Psoas muscle (tissue), 8 donors: ENCODE data around the gene ZNF814. TPM values are rescaled to one million over a fixed set of nuclear protein-coding genes. Genes with fewer than 3 reads are reported as not detected.

Experiments used
- ATAC-seq, 4 donors: fragments of 200-7000 bp; cut with Tn5 transposase; one replicate each; pipeline ENCODE4 v1.9.1; 2020; ENCODE audit warnings: moderate library complexity in 3 of 4, mild to moderate bottlenecking in 2 of 4
- DNase-seq, 2 donors: peaks; one replicate each; pipeline ENCODE4 v3.0.0-alpha.2; 2020
- H3K27ac ChIP-seq: fragments of 200-600 bp; one replicate; pipeline ENCODE4 v1.8.0; 2022
- H3K27me3 ChIP-seq, 3 donors: fragments of 200-600 bp in 1 of 3; one replicate each; pipeline versions ENCODE4 v1.6.1 to v1.8.0; 2013 to 2022; ENCODE audit warnings: low read length in 2 of 3, mild to moderate bottlenecking in 2 of 3, moderate library complexity in 1 of 3; ENCODE audit not compliant: insufficient read depth in 3 of 3
- H3K36me3 ChIP-seq, 2 donors: fragments of 200-600 bp in 1 of 2; one replicate each; pipeline versions ENCODE4 v1.6.1 to v1.8.0; 2013 to 2022; ENCODE audit warnings: low read depth in 1 of 2, mild to moderate bottlenecking in 1 of 2, moderate library complexity in 1 of 2; ENCODE audit not compliant: insufficient read depth in 1 of 2
- H3K4me1 ChIP-seq: fragments of 200-600 bp; one replicate; pipeline ENCODE4 v1.8.0; 2022
- H3K4me3 ChIP-seq: fragments of 200-600 bp; one replicate; pipeline ENCODE4 v1.8.0; 2022; ENCODE audit warnings: mild to moderate bottlenecking
- H3K9me3 ChIP-seq: fragments of 200-600 bp; one replicate; pipeline ENCODE4 v1.8.0; 2022
- CTCF ChIP-seq: fragments of 200-600 bp; IDR thresholded peaks from one replicate; pipeline ENCODE4 v1.8.0; 2022; ENCODE audit warnings: antibody characterized with exemption
- WGBS, 3 donors: extraction: QIAGEN DNeasy Blood & Tissue Kit; methylation state at CpG; one replicate each; pipeline versions ENCODE4 v1.1.6 to v1.1.7; 2013; 5-methylcytosine and 5-hydroxymethylcytosine counted together
- intact Hi-C, 2 donors: fragments of 100-400 bp; cut with DNase I; formaldehyde crosslinking; loops; one replicate each; pipeline versions ENCODE4 v1.11.0 to v1.14.2; 2022
- polyA plus RNA-seq, 3 donors: library from polyadenylated mRNA; stranded (reverse); fragments of 200-250 nt; gene quantifications; one replicate each; pipeline ENCODE4 v1.2.3, GENCODE V29; 2013
- total RNA-seq, 4 donors: library from RNA; stranded (reverse); fragmentation: NEBNext Ultra II Directional in 2 of 4; extraction: Animal tissue kit (Norgen Biotek cat#: 25700) in 2 of 4; gene quantifications; one replicate each; pipeline versions ENCODE4 v1.2.1 to v1.2.4, GENCODE V29; 2021 to 2023
- donor health status: healthy with polysubstance abuse.
- donor health status: DM: no; HTN: no; CAD: no; lungs with moderate emphysema.
- donor health status: Bipolar disorder and iron deficiency.
- donor health status: healthy.
- donor health status: DM: yes; HTN: yes; CAD: no.
- donor health status: DM: no; HTN: no; CAD: no.
- donor health status: DM: no; HTN: no; CAD: no.
- donor health status: DM: yes; HTN: yes; CAD: no.

ZNF814 gene
- total and polyA plus RNA-seq, 7 donors = 5.3 to 12.1 (median 8.6) TPM

- intact Hi-C loops = no loop called here
- ATAC-seq = no peak
- H3K4me3 ChIP-seq = no peak overlapping the region
- WGBS, 3 donors = 92 to 97% (median 94%) methylated on average over 4 of the region's 4 CpGs
- TF ChIP-seq CTCF = no peak
- no peak for DNase-seq
- H3K27me3 ChIP-seq = no peaks in the 10 kb centered on the region
- H3K36me3 ChIP-seq = peaks cover 0 to 14% of the 10 kb centered on the region in 2 donors
- H3K9me3 ChIP-seq = no peaks in the 10 kb centered on the region
- peaks cover 13% of the 10 kb centered on the region for H3K4me1 ChIP-seq
- no peak overlapping the region for H3K27ac ChIP-seq
These were observed 86.6 kb downstream of the ZNF814 start for GRCh38 chr19:57802269-57802668.

- DNase-seq (no peak), ATAC-seq (no peak)
- Histone ChIP-seq H3K27ac (no peak overlapping the region), H3K36me3 (peaks cover 5 to 9% of the 10 kb centered on the region in 2 donors), H3K9me3 (no peaks in the 10 kb centered on the region), H3K4me3 (no peak overlapping the region), H3K27me3 (no peaks in the 10 kb centered on the region), H3K4me1 (peaks cover 13% of the 10 kb centered on the region)
- intact Hi-C loops = no loop called here
- no peak for TF ChIP-seq CTCF
- WGBS, 3 donors = 65 to 73% (median 71%) methylated on average over 5 of the region's 5 CpGs
These were observed 88.1 kb downstream of the ZNF814 start for GRCh38 chr19:57800696-57801095.

Other genes starting within 250 kb of the ZNF814 start
- not detected for gene ZSCAN4, start 220.1 kb downstream of the ZNF814 start, total RNA-seq
- gene ZSCAN4, start 220.1 kb downstream of the ZNF814 start, polyA plus RNA-seq = under 1 TPM in 1 of 3 donors, not detected in 2; 0.03 TPM
- gene ZNF551, start 207.1 kb downstream of the ZNF814 start, total RNA-seq = 1 to 10 TPM; 1.4 to 2.6 (median 2.0) TPM
- 1 to 10 TPM; 1.5 to 2.5 (median 1.9) TPM for gene ZNF551, start 207.1 kb downstream of the ZNF814 start, polyA plus RNA-seq
- 1 to 10 TPM; 1.1 to 2.8 (median 2.2) TPM for gene ZNF154, start 179.8 kb downstream of the ZNF814 start, total RNA-seq
- gene ZNF154, start 179.8 kb downstream of the ZNF814 start, polyA plus RNA-seq = 1 to 10 TPM in 1 of 3 donors, under 1 TPM in 2; 0.61 to 1.4 (median 0.68) TPM
- gene ZNF671, start 161.4 kb downstream of the ZNF814 start, total RNA-seq = 1 to 10 TPM; 3.4 to 8.8 (median 5.8) TPM
- gene ZNF671, start 161.4 kb downstream of the ZNF814 start, polyA plus RNA-seq = 1 to 10 TPM; 3.1 to 5.1 (median 3.1) TPM
- gene ZNF776, start 142.2 kb downstream of the ZNF814 start, total RNA-seq = 10 to 100 TPM in 1 of 4 donors, 1 to 10 TPM in 3; 7.7 to 15.5 (median 9.0) TPM
- gene ZNF776, start 142.2 kb downstream of the ZNF814 start, polyA plus RNA-seq = 10 to 100 TPM in 1 of 3 donors, 1 to 10 TPM in 2; 3.6 to 12.4 (median 4.4) TPM
- gene ZNF586, start 119.4 kb downstream of the ZNF814 start, total RNA-seq = 10 to 100 TPM; 10.9 to 14.1 (median 12.1) TPM
- 10 to 100 TPM in 1 of 3 donors, 1 to 10 TPM in 2; 7.1 to 10.5 (median 8.6) TPM for gene ZNF586, start 119.4 kb downstream of the ZNF814 start, polyA plus RNA-seq
- gene ZNF552, start 74.1 kb downstream of the ZNF814 start, total RNA-seq = 1 to 10 TPM; 1.2 to 4.1 (median 2.4) TPM
- gene ZNF552, start 74.1 kb downstream of the ZNF814 start, polyA plus RNA-seq = 1 to 10 TPM; 1.8 to 6.1 (median 3.5) TPM
- gene ZNF587B, start 58.7 kb downstream of the ZNF814 start, total RNA-seq = 1 to 10 TPM; 3.9 to 7.9 (median 5.9) TPM
- 1 to 10 TPM; 1.4 to 7.0 (median 3.9) TPM for gene ZNF587B, start 58.7 kb downstream of the ZNF814 start, polyA plus RNA-seq
- gene ZNF587, start 39.2 kb downstream of the ZNF814 start, total RNA-seq = 10 to 100 TPM; 14.0 to 15.3 (median 14.9) TPM
- 10 to 100 TPM in 1 of 3 donors, 1 to 10 TPM in 2; 2.5 to 11.2 (median 4.6) TPM for gene ZNF587, start 39.2 kb downstream of the ZNF814 start, polyA plus RNA-seq
- gene ZNF417, start 27.6 kb upstream of the ZNF814 start, total RNA-seq = 1 to 10 TPM; 3.8 to 9.5 (median 7.4) TPM
- 1 to 10 TPM; 1.5 to 5.2 (median 1.8) TPM for gene ZNF417, start 27.6 kb upstream of the ZNF814 start, polyA plus RNA-seq
- gene ZNF418, start 46.4 kb upstream of the ZNF814 start, total RNA-seq = 1 to 10 TPM; 2.7 to 6.1 (median 3.1) TPM
- 1 to 10 TPM in 2 of 3 donors, under 1 TPM in 1; 0.68 to 1.7 (median 1.6) TPM for gene ZNF418, start 46.4 kb upstream of the ZNF814 start, polyA plus RNA-seq
- 1 to 10 TPM; 1.6 to 3.7 (median 2.3) TPM for gene ZNF256, start 58.7 kb upstream of the ZNF814 start, total RNA-seq
- gene ZNF256, start 58.7 kb upstream of the ZNF814 start, polyA plus RNA-seq = 1 to 10 TPM; 1.9 to 2.5 (median 2.1) TPM
- gene C19orf18, start 85.5 kb upstream of the ZNF814 start, total RNA-seq = under 1 TPM; 0.49 to 0.83 (median 0.58) TPM
- gene C19orf18, start 85.5 kb upstream of the ZNF814 start, polyA plus RNA-seq = 1 to 10 TPM in 1 of 3 donors, under 1 TPM in 2; 0.26 to 1.4 (median 0.30) TPM
- gene ZNF606, start 113.8 kb upstream of the ZNF814 start, total RNA-seq = 1 to 10 TPM; 3.7 to 7.0 (median 4.3) TPM
- gene ZNF606, start 113.8 kb upstream of the ZNF814 start, polyA plus RNA-seq = 1 to 10 TPM; 2.0 to 6.9 (median 2.8) TPM
- gene ZSCAN1, start 145.0 kb upstream of the ZNF814 start, total RNA-seq = not detected
- gene ZSCAN1, start 145.0 kb upstream of the ZNF814 start, polyA plus RNA-seq = not detected
- gene ZNF135, start 170.2 kb upstream of the ZNF814 start, total RNA-seq = 1 to 10 TPM in 3 of 4 donors, under 1 TPM in 1; 0.87 to 1.7 (median 1.4) TPM
- gene ZNF135, start 170.2 kb upstream of the ZNF814 start, polyA plus RNA-seq = 1 to 10 TPM in 1 of 3 donors, under 1 TPM in 2; 0.89 to 1.3 (median 0.90) TPM
- 10 to 100 TPM; 13.1 to 36.8 (median 16.3) TPM for gene ZSCAN18, start 209.2 kb upstream of the ZNF814 start, total RNA-seq
- gene ZSCAN18, start 209.2 kb upstream of the ZNF814 start, polyA plus RNA-seq = 10 to 100 TPM in 2 of 3 donors, 1 to 10 TPM in 1; 9.5 to 14.0 (median 13.8) TPM